ENCODE measurements around the gene NKIRAS1.
"Not testable (repeated sequence)": the region's sequence is repeated elsewhere in the genome, so short reads cannot be mapped to it uniquely, and the experiment has no call there.

Gene NKIRAS1

GRCh38 chr3:23870663-23871043, 46.1 kb downstream of the NKIRAS1 start:
- not testable (repeated sequence) for DNase-seq (ENCODE audit: low read depth in 2 of 2)

GRCh38 chr3:23869977-23870662, 46.7 kb downstream of the NKIRAS1 start:
- DNase-seq (ENCODE audit: low read depth in 2 of 2) = no peak

GRCh38 chr3:23867838-23868237, 49.0 kb downstream of the NKIRAS1 start:
- DNase-seq (ENCODE audit: low read depth in 2 of 2) = no peak

GRCh38 chr3:23867400-23867799, 49.4 kb downstream of the NKIRAS1 start:
- no peak for DNase-seq (ENCODE audit: low read depth in 2 of 2)

- DNase-seq (ENCODE audit: low read depth in 2 of 2) = no peak
These were observed 51.0 kb downstream of the NKIRAS1 start for GRCh38 chr3:23865595-23866396.

- no peak for DNase-seq (ENCODE audit: low read depth in 2 of 2)
These were observed 51.9 kb downstream of the NKIRAS1 start for GRCh38 chr3:23864931-23865330.

GRCh38 chr3:23863060-23863459, 53.7 kb downstream of the NKIRAS1 start:
- no peak for DNase-seq (ENCODE audit: low read depth in 2 of 2)

GRCh38 chr3:23861689-23862088, 55.1 kb downstream of the NKIRAS1 start:
- no peak for DNase-seq (ENCODE audit: low read depth in 2 of 2)

- DNase-seq (ENCODE audit: low read depth in 2 of 2) = no peak
These were observed 56.9 kb downstream of the NKIRAS1 start for GRCh38 chr3:23859839-23860382.

GRCh38 chr3:23859012-23859743, 57.6 kb downstream of the NKIRAS1 start:
- no peak for DNase-seq (ENCODE audit: low read depth in 2 of 2)

- DNase-seq (ENCODE audit: low read depth in 2 of 2) = no peak
These were observed 60.5 kb downstream of the NKIRAS1 start for GRCh38 chr3:23856286-23856685.

- DNase-seq (ENCODE audit: low read depth in 2 of 2) = not testable (repeated sequence)
These were observed 67.3 kb downstream of the NKIRAS1 start for GRCh38 chr3:23849462-23849861.

GRCh38 chr3:23845326-23846216, 71.2 kb downstream of the NKIRAS1 start:
- no peak for DNase-seq (ENCODE audit: low read depth in 2 of 2)

- no peak for DNase-seq (ENCODE audit: low read depth in 2 of 2)
These were observed 72.9 kb downstream of the NKIRAS1 start for GRCh38 chr3:23843869-23844268.
